SK-N-SH (cell line): ENCODE measurements around the gene EPB41L4B. TPM values are rescaled to one million over a fixed set of nuclear protein-coding genes. Genes with fewer than 3 reads are reported as not detected.

ENCODE experiments used
- CTCF ChIA-PET: fragments of 300-600, 350-600 bp; formaldehyde crosslinking; extraction: SDS; loops from one replicate; lab custom pipeline; 2021; lab: Yijun Ruan, JAX
- POLR2A ChIA-PET: fragments of 350-600 bp; sonication (Branson Sonifier 250); formaldehyde crosslinking; extraction: SDS; loops from one replicate; lab custom pipeline; 2020; ENCODE audit warnings: antibody characterized with exemption, inconsistent platforms; lab: Yijun Ruan, JAX
- DNase-seq: peaks from one replicate; pipeline ENCODE4 v3.0.0; 2012
- H2AFZ ChIP-seq: fragments of 200-600 bp; sonication (generic); 2 replicates; pipeline ENCODE4 v1.8.1; 2016; ENCODE audit warnings: antibody characterized with exemption, mild to moderate bottlenecking, low read depth
- H3F3A ChIP-seq: fragments of 200-600 bp; sonication (generic); replicated peaks from 2 replicates; pipeline ENCODE3; 2016; ENCODE audit warnings: antibody characterized with exemption, mild to moderate bottlenecking; ENCODE audit not compliant: insufficient read depth
- H3K27ac ChIP-seq, 2 experiments: fragments of 200-500 bp in 1 of 2; fragments of 200-600 bp in 1 of 2; sonication (Bioruptor generic) in 1 of 2; sonication (generic), shearing (Covaris generic) in 1 of 2; 2 replicates each; pipeline versions ENCODE4 v1.5.1 to v1.6.1; 2014 to 2016; ENCODE audit warnings: low read depth in 2 of 2, inconsistent platforms in 1 of 2, low read length in 1 of 2, mild to moderate bottlenecking in 1 of 2, mixed read lengths in 1 of 2
- H3K27me3 ChIP-seq: fragments of 200-600 bp; sonication (generic), shearing (Covaris generic); 2 replicates; pipeline ENCODE4 v1.6.1; 2016; ENCODE audit warnings: mixed run types; ENCODE audit not compliant: insufficient read depth
- H3K36me3 ChIP-seq, 2 experiments: fragments of 200-500 bp in 1 of 2; fragments of 200-600 bp in 1 of 2; sonication (Bioruptor generic) in 1 of 2; sonication (generic) in 1 of 2; replicated peaks in 1 of 2; 2 replicates each; pipeline versions ENCODE3 to v1.5.1; 2014 to 2016; ENCODE audit warnings: low read length in 1 of 2, mild to moderate bottlenecking in 1 of 2; ENCODE audit not compliant: insufficient read depth in 2 of 2, control insufficient read depth in 1 of 2
- H3K4me1 ChIP-seq, 2 experiments: fragments of 200-500 bp in 1 of 2; fragments of 200-600 bp in 1 of 2; sonication (Bioruptor generic) in 1 of 2; sonication (generic), shearing (Covaris generic) in 1 of 2; 2 replicates each; pipeline versions ENCODE4 v1.5.1 to v1.6.1; 2014 to 2016; ENCODE audit warnings: low read depth in 1 of 2, low read length in 1 of 2, mixed run types in 1 of 2; ENCODE audit not compliant: insufficient read depth in 2 of 2, control insufficient read depth in 1 of 2
- H3K4me2 ChIP-seq: fragments of 200-600 bp; sonication (generic), shearing (Covaris generic); 2 replicates; pipeline ENCODE4 v1.6.1; 2017; ENCODE audit warnings: mixed run types
- H3K4me3 ChIP-seq, 2 experiments: fragments of 200-500 bp in 1 of 2; fragments of 200-600 bp in 1 of 2; sonication (Bioruptor generic) in 1 of 2; sonication (generic), shearing (Covaris generic) in 1 of 2; 2 replicates each; pipeline versions ENCODE4 v1.5.1 to v1.8.1; 2014 to 2016; ENCODE audit warnings: low read depth in 2 of 2, inconsistent platforms in 1 of 2, low read length in 1 of 2, mild to moderate bottlenecking in 1 of 2, mixed read lengths in 1 of 2, moderate library complexity in 1 of 2
- H3K79me2 ChIP-seq: fragments of 200-600 bp; sonication (generic); 2 replicates; pipeline ENCODE4 v1.8.1; 2017; ENCODE audit warnings: mild to moderate bottlenecking; ENCODE audit not compliant: insufficient read depth
- H3K9ac ChIP-seq: fragments of 200-600 bp; sonication (generic); 2 replicates; pipeline ENCODE4 v1.6.1; 2017; ENCODE audit warnings: mixed run types
- H3K9me2 ChIP-seq: fragments of 200-600 bp; sonication (generic); 2 replicates; pipeline ENCODE4 v1.6.1; 2017; ENCODE audit warnings: mixed run types
- H3K9me3 ChIP-seq: fragments of 200-600 bp; sonication (generic); 2 replicates; pipeline ENCODE4 v1.6.1; 2017; ENCODE audit warnings: mixed run types, mild to moderate bottlenecking, moderate library complexity
- H4K20me1 ChIP-seq: fragments of 200-600 bp; sonication (generic); 2 replicates; pipeline ENCODE4 v1.6.1; 2017; ENCODE audit warnings: mild to moderate bottlenecking, mixed run types; ENCODE audit not compliant: insufficient read depth
- ELF1 ChIP-seq: IDR thresholded peaks from 2 replicates; pipeline ENCODE4 v1.4.0; 2012
- FOSL2 ChIP-seq: IDR thresholded peaks from 2 replicates; pipeline ENCODE4 v1.4.0; 2012; ENCODE audit warnings: low read depth, mild to moderate bottlenecking, moderate library complexity, borderline replicate concordance
- GABPA ChIP-seq: IDR thresholded peaks from 2 replicates; pipeline ENCODE4 v1.4.0; 2012; ENCODE audit warnings: low read depth, mild to moderate bottlenecking
- JUND ChIP-seq: IDR thresholded peaks from 2 replicates; pipeline ENCODE4 v1.4.0; 2012
- RAD21 ChIP-seq: IDR thresholded peaks from 2 replicates; pipeline ENCODE4 v1.6.1; 2012; ENCODE audit warnings: mild to moderate bottlenecking, low read length
- TEAD4 ChIP-seq: IDR thresholded peaks from 2 replicates; pipeline ENCODE4 v1.4.0; 2012; ENCODE audit warnings: mild to moderate bottlenecking, borderline replicate concordance; ENCODE audit not compliant: insufficient read depth
- WGBS: methylation state at CpG from one replicate; pipeline ENCODE4 v1.1.6; 2017; ENCODE audit warnings: low lambda C conversion rate; 5-methylcytosine and 5-hydroxymethylcytosine counted together
- polyA plus RNA-seq, 3 experiments: library from polyadenylated mRNA; depleted of rRNA; stranded (reverse); fragments of >200 nt; gene quantifications; 2 replicates each; pipeline ENCODE4 v1.2.3, GENCODE V29; 2012
- TF ChIP-seq, protein P1 (sequence below): fragments of 150-350 bp; IDR thresholded peaks from 2 replicates; pipeline ENCODE4 v1.6.1; 2016; ENCODE audit warnings: mild to moderate bottlenecking, low read depth, low read length
- TF ChIP-seq, protein P2 (sequence below): fragments of 150-350 bp; IDR thresholded peaks from 2 replicates; pipeline ENCODE4 v1.6.1; 2017; ENCODE audit warnings: antibody characterized with exemption, low read length, low read depth, borderline replicate concordance
- TF ChIP-seq, protein P3 (sequence below): fragments of 200-600 bp; sonication (generic); IDR thresholded peaks from 2 replicates; pipeline ENCODE4 v1.6.1; 2017; ENCODE audit warnings: antibody characterized with exemption, mild to moderate bottlenecking, moderate library complexity

The EPB41L4B gene
- polyA plus RNA-seq, 1 of the 3 experiments (the other 2 are of a cell fraction), result 0.59 TPM

DNA sequence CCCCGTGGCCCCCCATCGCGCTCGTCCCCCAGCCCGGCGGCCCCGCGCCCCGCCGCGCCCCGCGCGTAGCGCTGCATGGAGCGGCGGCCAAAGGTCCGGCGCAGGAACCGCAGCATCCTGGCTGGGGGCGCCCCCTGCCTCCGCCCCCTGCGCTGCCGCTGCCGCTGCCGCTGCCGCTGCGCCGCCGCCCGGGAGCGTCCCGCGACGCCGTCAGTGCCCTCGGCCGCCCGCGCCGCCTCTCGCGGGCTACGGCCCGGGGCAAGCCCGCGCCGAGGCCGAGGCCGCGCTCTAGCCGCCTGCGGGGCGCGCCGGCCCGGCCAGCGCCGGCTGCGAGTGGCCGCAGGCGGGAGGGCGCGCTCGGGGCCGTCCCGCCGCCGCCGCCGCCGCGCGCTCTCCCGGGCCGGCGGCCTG lies 523 bp downstream of the EPB41L4B start:
- no peaks in the 10 kb centered on the region for H3K9me3 ChIP-seq
- WGBS, result 0% methylated on average over 11 of the region's 77 CpGs
- no peak overlapping the region for H2AFZ ChIP-seq
- CTCF ChIA-PET, result interaction anchor here (1.1 to 4.3 kb wide), 5 partner anchors 71 to 137 kb away, joined by 4 to 30 read pairs (median 16); no protein-coding TSS in a partner anchor
- TF ChIP-seq ELF1 (no peak), RAD21 (peak; percentile 13; the same call in 1 of the 2 replicates)
- TF ChIP-seq, protein P1, sequence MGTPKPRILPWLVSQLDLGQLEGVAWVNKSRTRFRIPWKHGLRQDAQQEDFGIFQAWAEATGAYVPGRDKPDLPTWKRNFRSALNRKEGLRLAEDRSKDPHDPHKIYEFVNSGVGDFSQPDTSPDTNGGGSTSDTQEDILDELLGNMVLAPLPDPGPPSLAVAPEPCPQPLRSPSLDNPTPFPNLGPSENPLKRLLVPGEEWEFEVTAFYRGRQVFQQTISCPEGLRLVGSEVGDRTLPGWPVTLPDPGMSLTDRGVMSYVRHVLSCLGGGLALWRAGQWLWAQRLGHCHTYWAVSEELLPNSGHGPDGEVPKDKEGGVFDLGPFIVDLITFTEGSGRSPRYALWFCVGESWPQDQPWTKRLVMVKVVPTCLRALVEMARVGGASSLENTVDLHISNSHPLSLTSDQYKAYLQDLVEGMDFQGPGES, result no peak
- TF ChIP-seq, protein P2, sequence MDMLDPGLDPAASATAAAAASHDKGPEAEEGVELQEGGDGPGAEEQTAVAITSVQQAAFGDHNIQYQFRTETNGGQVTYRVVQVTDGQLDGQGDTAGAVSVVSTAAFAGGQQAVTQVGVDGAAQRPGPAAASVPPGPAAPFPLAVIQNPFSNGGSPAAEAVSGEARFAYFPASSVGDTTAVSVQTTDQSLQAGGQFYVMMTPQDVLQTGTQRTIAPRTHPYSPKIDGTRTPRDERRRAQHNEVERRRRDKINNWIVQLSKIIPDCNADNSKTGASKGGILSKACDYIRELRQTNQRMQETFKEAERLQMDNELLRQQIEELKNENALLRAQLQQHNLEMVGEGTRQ, result no peak
- no peak overlapping the region for H3K9ac ChIP-seq
- H3F3A ChIP-seq, result peaks cover 3% of the 10 kb centered on the region
- H3K9me2 ChIP-seq, result no peaks in the 10 kb centered on the region
- H3K27me3 ChIP-seq, result peaks cover 6% of the 10 kb centered on the region; the same call in 1 of the 2 replicates
- DNase-seq, result peak; percentile 84
- H3K4me3 ChIP-seq, result peak overlapping the region in 1 of 2 experiments; percentile 55; a peak in 2 of 4 replicates
- H3K27ac ChIP-seq, result no peak overlapping the region
- H3K36me3 ChIP-seq, result no peaks in the 10 kb centered on the region
- no peak overlapping the region for H3K4me2 ChIP-seq
- H3K4me1 ChIP-seq, result peaks cover 0 to 24% of the 10 kb centered on the region in 2 experiments; a peak in 1 of 4 replicates
- POLR2A ChIA-PET, result no interaction called here
- H4K20me1 ChIP-seq, result no peaks in the 10 kb centered on the region
- no peaks in the 10 kb centered on the region for H3K79me2 ChIP-seq

DNA sequence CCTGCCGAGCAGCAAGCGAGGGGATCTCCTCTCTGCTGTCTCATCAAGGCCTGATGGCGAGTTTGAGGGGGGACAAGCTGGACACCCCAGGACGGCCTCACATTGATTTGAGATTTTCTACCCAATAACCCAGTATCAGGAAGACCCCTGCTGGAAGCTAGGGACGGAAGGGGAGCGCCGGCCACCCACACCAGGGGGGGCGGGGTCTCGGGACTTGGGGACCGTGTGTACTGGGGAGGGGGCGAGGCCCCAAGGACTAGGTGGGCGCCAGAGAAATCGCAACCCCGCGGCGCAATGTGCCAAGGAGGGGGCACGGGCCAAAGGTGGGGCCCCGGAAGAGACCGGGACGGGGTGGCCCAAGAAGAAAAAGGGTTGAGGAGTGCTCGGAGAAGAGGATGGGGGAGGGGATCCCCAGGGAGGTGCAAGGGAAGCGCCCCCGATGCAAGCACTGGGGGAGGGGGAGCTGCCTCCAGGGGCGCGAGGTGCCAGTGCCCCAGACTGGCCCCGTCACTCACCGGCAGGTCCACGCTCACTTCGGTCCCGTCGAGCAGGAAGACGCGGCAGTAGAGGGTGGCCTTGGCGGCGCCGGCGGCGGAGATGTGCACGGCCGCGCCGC lies 1.1 kb downstream of the EPB41L4B start:
- H3K27ac ChIP-seq, result no peak overlapping the region
- no peaks in the 10 kb centered on the region for H3K79me2 ChIP-seq
- peaks cover 6% of the 10 kb centered on the region; the same call in 1 of the 2 replicates for H3K27me3 ChIP-seq
- peak overlapping the region; percentile 73 for H3K4me2 ChIP-seq
- H3K9ac ChIP-seq, result no peak overlapping the region
- DNase-seq, result peak; percentile 64
- POLR2A ChIA-PET, result interaction anchor here (1.0 kb wide), 1 partner anchor 49 kb away, joined by 3 read pairs; no protein-coding TSS in a partner anchor
- TF ChIP-seq GABPA (no peak), TEAD4 (no peak), FOSL2 (no peak), JUND (no peak), RAD21 (0 out of 2 replicates have a peak, but pooled peaks have one; percentile 5)
- TF ChIP-seq, protein P3, sequence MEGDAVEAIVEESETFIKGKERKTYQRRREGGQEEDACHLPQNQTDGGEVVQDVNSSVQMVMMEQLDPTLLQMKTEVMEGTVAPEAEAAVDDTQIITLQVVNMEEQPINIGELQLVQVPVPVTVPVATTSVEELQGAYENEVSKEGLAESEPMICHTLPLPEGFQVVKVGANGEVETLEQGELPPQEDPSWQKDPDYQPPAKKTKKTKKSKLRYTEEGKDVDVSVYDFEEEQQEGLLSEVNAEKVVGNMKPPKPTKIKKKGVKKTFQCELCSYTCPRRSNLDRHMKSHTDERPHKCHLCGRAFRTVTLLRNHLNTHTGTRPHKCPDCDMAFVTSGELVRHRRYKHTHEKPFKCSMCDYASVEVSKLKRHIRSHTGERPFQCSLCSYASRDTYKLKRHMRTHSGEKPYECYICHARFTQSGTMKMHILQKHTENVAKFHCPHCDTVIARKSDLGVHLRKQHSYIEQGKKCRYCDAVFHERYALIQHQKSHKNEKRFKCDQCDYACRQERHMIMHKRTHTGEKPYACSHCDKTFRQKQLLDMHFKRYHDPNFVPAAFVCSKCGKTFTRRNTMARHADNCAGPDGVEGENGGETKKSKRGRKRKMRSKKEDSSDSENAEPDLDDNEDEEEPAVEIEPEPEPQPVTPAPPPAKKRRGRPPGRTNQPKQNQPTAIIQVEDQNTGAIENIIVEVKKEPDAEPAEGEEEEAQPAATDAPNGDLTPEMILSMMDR, result peak; percentile 9; the same call in 1 of the 2 replicates
- TF ChIP-seq, all 33 proteins: peak for 2
- H3F3A ChIP-seq, result peaks cover 3% of the 10 kb centered on the region
- H3K4me3 ChIP-seq, result peak overlapping the region; percentile 55 to 57
- H3K36me3 ChIP-seq, result no peaks in the 10 kb centered on the region
- 0 out of 2 replicates have a peak overlapping the region, but pooled peaks have one; percentile 51 for H2AFZ ChIP-seq
- peaks cover 0 to 24% of the 10 kb centered on the region in 2 experiments; a peak in 1 of 4 replicates for H3K4me1 ChIP-seq
- CTCF ChIA-PET, result interaction anchor here (0.8 to 4.3 kb wide), 10 partner anchors 10 to 136 kb away, joined by 4 to 30 read pairs (median 4); no protein-coding TSS in a partner anchor
- no peaks in the 10 kb centered on the region for H4K20me1 ChIP-seq
- no peaks in the 10 kb centered on the region for H3K9me2 ChIP-seq
- no peaks in the 10 kb centered on the region for H3K9me3 ChIP-seq
- WGBS, result 8% methylated on average over 16 of the region's 42 CpGs
